Measurements from ENCODE around the gene SH2D3A. TPM values are rescaled to one million over a fixed set of nuclear protein-coding genes. Genes with fewer than 3 reads are reported as not detected.

Gene SH2D3A
- total and polyA plus RNA-seq, 2 experiments from 2014 or later: 20.7 to 38.4 TPM

- Mint-ChIP-seq H3K4me1 (peaks cover 6% of the 10 kb centered on the region), H3K27me3 (ENCODE audit: insufficient read depth, low read depth, poor library complexity) (peaks cover 12% of the 10 kb centered on the region), H3K27ac (peak overlapping the region; percentile 77; the same call in 1 of the 2 replicates), H3K9me3 (peaks cover 18% of the 10 kb centered on the region), H3K36me3 (ENCODE audit: low read depth) (peaks cover 11% of the 10 kb centered on the region; the same call in 2 of the 3 replicates), H3K4me3 (no peak overlapping the region)
- peak overlapping the region; percentile 58; the same call in 1 of the 2 replicates for H3K27ac ChIP-seq (ENCODE audit: low read depth)
- no peaks in the 10 kb centered on the region for H3K79me2 ChIP-seq (replicated peaks; ENCODE audit: insufficient read depth)
- TF ChIP-seq JUNB (IDR thresholded peaks at IDR 0.05; ENCODE audit: unreplicated experiment) (no peak), CREB1 (CRISPR knock-in tag; IDR thresholded peaks at IDR 0.05; ENCODE audit: low read depth) (no peak), CTCF (conservative IDR thresholded peaks at IDR 0.05; ENCODE audit: low read depth in 2 of 2) (no peak), NANOG (IDR thresholded peaks at IDR 0.05; ENCODE audit: borderline replicate concordance) (no peak), EZH2phosphoT487 (IDR thresholded peaks at IDR 0.05; ENCODE audit: unreplicated experiment) (no peak), ZNF114 (CRISPR knock-in tag; IDR thresholded peaks at IDR 0.05) (no peak), ETS1 (IDR thresholded peaks at IDR 0.05) (no peak)
- TF ChIP-seq, protein P1, sequence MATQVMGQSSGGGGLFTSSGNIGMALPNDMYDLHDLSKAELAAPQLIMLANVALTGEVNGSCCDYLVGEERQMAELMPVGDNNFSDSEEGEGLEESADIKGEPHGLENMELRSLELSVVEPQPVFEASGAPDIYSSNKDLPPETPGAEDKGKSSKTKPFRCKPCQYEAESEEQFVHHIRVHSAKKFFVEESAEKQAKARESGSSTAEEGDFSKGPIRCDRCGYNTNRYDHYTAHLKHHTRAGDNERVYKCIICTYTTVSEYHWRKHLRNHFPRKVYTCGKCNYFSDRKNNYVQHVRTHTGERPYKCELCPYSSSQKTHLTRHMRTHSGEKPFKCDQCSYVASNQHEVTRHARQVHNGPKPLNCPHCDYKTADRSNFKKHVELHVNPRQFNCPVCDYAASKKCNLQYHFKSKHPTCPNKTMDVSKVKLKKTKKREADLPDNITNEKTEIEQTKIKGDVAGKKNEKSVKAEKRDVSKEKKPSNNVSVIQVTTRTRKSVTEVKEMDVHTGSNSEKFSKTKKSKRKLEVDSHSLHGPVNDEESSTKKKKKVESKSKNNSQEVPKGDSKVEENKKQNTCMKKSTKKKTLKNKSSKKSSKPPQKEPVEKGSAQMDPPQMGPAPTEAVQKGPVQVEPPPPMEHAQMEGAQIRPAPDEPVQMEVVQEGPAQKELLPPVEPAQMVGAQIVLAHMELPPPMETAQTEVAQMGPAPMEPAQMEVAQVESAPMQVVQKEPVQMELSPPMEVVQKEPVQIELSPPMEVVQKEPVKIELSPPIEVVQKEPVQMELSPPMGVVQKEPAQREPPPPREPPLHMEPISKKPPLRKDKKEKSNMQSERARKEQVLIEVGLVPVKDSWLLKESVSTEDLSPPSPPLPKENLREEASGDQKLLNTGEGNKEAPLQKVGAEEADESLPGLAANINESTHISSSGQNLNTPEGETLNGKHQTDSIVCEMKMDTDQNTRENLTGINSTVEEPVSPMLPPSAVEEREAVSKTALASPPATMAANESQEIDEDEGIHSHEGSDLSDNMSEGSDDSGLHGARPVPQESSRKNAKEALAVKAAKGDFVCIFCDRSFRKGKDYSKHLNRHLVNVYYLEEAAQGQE (IDR thresholded peaks at IDR 0.05; ENCODE audit: unreplicated experiment): no peak
- H4K20me1 ChIP-seq (replicated peaks; ENCODE audit: insufficient read depth): no peaks in the 10 kb centered on the region
- DNase-seq (ENCODE audit: low spot score) (no peak), ATAC-seq (no peak)
- H3K36me3 ChIP-seq (ENCODE audit: insufficient read depth): no peaks in the 10 kb centered on the region
- no peaks in the 10 kb centered on the region for H3F3A ChIP-seq (replicated peaks; ENCODE audit: low read depth)
- no peak overlapping the region for H2AFZ ChIP-seq
- no peak overlapping the region for H3K4me3 ChIP-seq
- H3K27me3 ChIP-seq (ENCODE audit: insufficient read depth): no peaks in the 10 kb centered on the region
- H3K4me2 ChIP-seq: 0 out of 2 replicates have a peak overlapping the region, but pooled peaks have one; percentile 52
- H3K9me2 ChIP-seq (ENCODE audit: insufficient read depth): no peaks in the 10 kb centered on the region
- peaks cover 12% of the 10 kb centered on the region for H3K4me1 ChIP-seq (ENCODE audit: insufficient read depth)
These were observed 43.5 kb downstream of the SH2D3A start for GRCh38 chr19:6723738-6724137.

DNA sequence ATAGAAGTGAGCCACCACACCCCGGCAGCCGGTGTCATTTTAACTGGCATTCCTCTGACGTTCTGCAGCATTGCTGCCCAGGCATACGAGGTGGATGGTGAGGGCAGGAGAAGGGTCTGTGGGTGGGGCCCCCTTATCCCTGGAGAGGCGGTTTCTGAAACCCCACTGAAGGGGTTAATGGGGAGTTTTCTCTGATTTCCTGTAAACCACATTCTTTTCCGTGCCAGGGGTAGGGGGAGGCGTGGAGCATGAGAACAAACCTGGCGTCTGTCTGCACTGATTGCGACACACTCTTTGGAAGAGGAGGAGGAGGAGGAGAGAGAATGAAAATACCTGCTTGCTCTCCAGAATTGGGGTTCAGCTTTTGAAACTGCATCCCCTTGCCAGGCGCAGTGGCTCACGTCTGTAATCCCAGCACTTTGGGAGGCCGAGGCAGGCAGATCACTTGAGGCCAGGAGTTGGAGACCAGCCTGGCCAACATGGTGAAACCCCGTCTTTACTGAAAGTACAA is 44.1 kb downstream of the SH2D3A start:
- Mint-ChIP-seq H3K27me3 (ENCODE audit: insufficient read depth, low read depth, poor library complexity) (peaks cover 9% of the 10 kb centered on the region), H3K4me1 (peaks cover 6% of the 10 kb centered on the region), H3K27ac (peak overlapping the region; percentile 21; the same call in 1 of the 2 replicates), H3K4me3 (no peak overlapping the region; the same call in 2 of the 3 replicates), H3K36me3 (ENCODE audit: low read depth) (peaks cover 11% of the 10 kb centered on the region; the same call in 2 of the 3 replicates), H3K9me3 (peaks cover 24% of the 10 kb centered on the region)
- Histone ChIP-seq H3K4me2 (0 out of 2 replicates have a peak overlapping the region, but pooled peaks have one; percentile 52), H4K20me1 (replicated peaks; ENCODE audit: insufficient read depth) (no peaks in the 10 kb centered on the region), H3K9me2 (ENCODE audit: insufficient read depth) (no peaks in the 10 kb centered on the region), H3K4me3 (no peak overlapping the region), H3K27ac (ENCODE audit: low read depth) (peak overlapping the region; percentile 58; the same call in 1 of the 2 replicates), H3K27me3 (ENCODE audit: insufficient read depth) (no peaks in the 10 kb centered on the region), H2AFZ (peak overlapping the region; percentile 19; the same call in 1 of the 2 replicates), H3K79me2 (replicated peaks; ENCODE audit: insufficient read depth) (no peaks in the 10 kb centered on the region), H3F3A (replicated peaks; ENCODE audit: low read depth) (no peaks in the 10 kb centered on the region), H3K4me1 (ENCODE audit: insufficient read depth) (peaks cover 12% of the 10 kb centered on the region), H3K36me3 (ENCODE audit: insufficient read depth) (no peaks in the 10 kb centered on the region)
- ATAC-seq (peak; percentile 59), DNase-seq (ENCODE audit: low spot score) (peak; percentile 66)
- TF ChIP-seq POLR2AphosphoS5 (IDR thresholded peaks at IDR 0.05; ENCODE audit: low read depth) (no peak), CREB1 (CRISPR knock-in tag; IDR thresholded peaks at IDR 0.05; ENCODE audit: low read depth) (no peak), STAT1 (IDR thresholded peaks at IDR 0.05; ENCODE audit: unreplicated experiment) (no peak), ZNF114 (CRISPR knock-in tag; IDR thresholded peaks at IDR 0.05) (no peak), ETS1 (IDR thresholded peaks at IDR 0.05) (no peak), EZH2 (IDR thresholded peaks at IDR 0.05; ENCODE audit: low read depth, unreplicated experiment) (no peak), JUNB (IDR thresholded peaks at IDR 0.05; ENCODE audit: unreplicated experiment) (no peak), EZH2phosphoT487 (IDR thresholded peaks at IDR 0.05; ENCODE audit: unreplicated experiment) (no peak), NANOG (IDR thresholded peaks at IDR 0.05; ENCODE audit: borderline replicate concordance) (no peak), ZNF331 (CRISPR knock-in tag; IDR thresholded peaks at IDR 0.05; ENCODE audit: low read depth) (no peak)

All from GM23338 (cell line).